Ishikawa (cell line): ENCODE measurements around the gene TERT.

Source experiments
- EP300 ChIP-seq: IDR thresholded peaks from 2 replicates; pipeline ENCODE4 v1.6.1; 2012; ENCODE audit warnings: borderline replicate concordance
- RAD21 ChIP-seq: IDR thresholded peaks from 2 replicates; pipeline ENCODE4 v1.6.1; 2012; ENCODE audit warnings: low read depth
- TF ChIP-seq, protein P1 (sequence below): IDR thresholded peaks from 2 replicates; pipeline ENCODE4 v1.6.1; 2012; ENCODE audit warnings: low read depth, mild to moderate bottlenecking

DNA sequence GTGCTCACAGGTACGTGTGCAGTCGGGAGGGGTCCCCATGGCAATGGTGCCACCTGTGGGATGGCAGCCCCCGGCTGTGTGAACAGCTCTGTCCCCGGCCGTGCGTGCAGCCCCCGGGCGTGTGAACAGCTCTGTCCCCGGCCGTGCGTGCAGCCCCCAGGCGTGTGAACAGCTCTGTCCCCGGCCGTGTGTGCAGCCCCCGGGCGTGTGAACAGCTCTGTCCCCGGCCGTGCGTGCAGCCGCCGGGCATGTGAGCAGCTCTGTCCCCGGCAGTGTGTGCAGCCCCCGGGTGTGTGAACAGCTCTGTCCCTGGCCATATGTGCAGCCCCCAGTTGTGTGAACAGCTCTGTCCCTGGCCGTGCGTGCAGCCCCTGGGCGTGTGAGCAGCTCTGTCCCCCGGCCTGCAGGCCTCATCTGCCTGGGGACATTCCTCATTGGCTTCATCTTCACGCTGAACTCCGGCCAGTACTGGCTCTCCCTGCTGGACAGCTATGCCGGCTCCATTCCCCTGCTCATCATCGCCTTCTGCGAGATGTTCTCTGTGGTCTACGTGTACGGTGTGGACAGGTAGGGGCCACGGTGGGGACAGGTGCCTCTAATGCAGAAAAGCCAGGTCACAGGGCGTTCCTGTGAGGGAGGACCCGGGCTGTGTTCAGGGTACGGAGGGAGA is 75.6 kb downstream of the TERT start:
- TF ChIP-seq RAD21 (no peak), EP300 (no peak)
- TF ChIP-seq, protein P1, sequence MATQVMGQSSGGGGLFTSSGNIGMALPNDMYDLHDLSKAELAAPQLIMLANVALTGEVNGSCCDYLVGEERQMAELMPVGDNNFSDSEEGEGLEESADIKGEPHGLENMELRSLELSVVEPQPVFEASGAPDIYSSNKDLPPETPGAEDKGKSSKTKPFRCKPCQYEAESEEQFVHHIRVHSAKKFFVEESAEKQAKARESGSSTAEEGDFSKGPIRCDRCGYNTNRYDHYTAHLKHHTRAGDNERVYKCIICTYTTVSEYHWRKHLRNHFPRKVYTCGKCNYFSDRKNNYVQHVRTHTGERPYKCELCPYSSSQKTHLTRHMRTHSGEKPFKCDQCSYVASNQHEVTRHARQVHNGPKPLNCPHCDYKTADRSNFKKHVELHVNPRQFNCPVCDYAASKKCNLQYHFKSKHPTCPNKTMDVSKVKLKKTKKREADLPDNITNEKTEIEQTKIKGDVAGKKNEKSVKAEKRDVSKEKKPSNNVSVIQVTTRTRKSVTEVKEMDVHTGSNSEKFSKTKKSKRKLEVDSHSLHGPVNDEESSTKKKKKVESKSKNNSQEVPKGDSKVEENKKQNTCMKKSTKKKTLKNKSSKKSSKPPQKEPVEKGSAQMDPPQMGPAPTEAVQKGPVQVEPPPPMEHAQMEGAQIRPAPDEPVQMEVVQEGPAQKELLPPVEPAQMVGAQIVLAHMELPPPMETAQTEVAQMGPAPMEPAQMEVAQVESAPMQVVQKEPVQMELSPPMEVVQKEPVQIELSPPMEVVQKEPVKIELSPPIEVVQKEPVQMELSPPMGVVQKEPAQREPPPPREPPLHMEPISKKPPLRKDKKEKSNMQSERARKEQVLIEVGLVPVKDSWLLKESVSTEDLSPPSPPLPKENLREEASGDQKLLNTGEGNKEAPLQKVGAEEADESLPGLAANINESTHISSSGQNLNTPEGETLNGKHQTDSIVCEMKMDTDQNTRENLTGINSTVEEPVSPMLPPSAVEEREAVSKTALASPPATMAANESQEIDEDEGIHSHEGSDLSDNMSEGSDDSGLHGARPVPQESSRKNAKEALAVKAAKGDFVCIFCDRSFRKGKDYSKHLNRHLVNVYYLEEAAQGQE: no peak
